Frontal cortex (tissue), 4 donors: Measurements from ENCODE around the gene SLC16A3. TPM values are rescaled to one million over a fixed set of nuclear protein-coding genes. Genes with fewer than 3 reads are reported as not detected.

Experiments
- DNase-seq, 2 donors: peaks; one replicate each; pipeline ENCODE4 v3.0.0; 2012; ENCODE audit warnings: low spot score in 2 of 2
- FAIRE-seq: peaks from 2 replicates; lab custom pipeline; 2012; peaks lifted over from hg19 to GRCh38; lab: Jason Lieb, UNC
- total RNA-seq: library from RNA; depleted of rRNA; stranded (reverse); fragments of >200 nt; gene quantifications from one replicate; pipeline ENCODE4 v1.2.3, GENCODE V29; 2014
- donor health status: control.
- donor health status: control.
- donor health status: control.

SLC16A3 gene
- total RNA-seq, 1 donor from 2014 or later: 2.0 TPM

GRCh38 chr17:82219753-82220709, 8.8 kb upstream of the SLC16A3 start:
- DNase-seq: no peak
- FAIRE-seq: no peak

- DNase-seq (no peak), FAIRE-seq (no peak)
These were observed 7.4 kb upstream of the SLC16A3 start for GRCh38 chr17:82221341-82221902.

GRCh38 chr17:82222816-82223215, 6.0 kb upstream of the SLC16A3 start:
- FAIRE-seq: no peak

GRCh38 chr17:82223517-82223916, 5.3 kb upstream of the SLC16A3 start:
- FAIRE-seq (no peak), DNase-seq (no peak)

More at GRCh38 chr17:82222816-82223215, 6.0 kb upstream of the SLC16A3 start:
- no peak for DNase-seq

- FAIRE-seq: no peak
- DNase-seq: no peak
These were observed 4.2 kb upstream of the SLC16A3 start for GRCh38 chr17:82224666-82225065.

GRCh38 chr17:82225368-82226029, 3.3 kb upstream of the SLC16A3 start:
- FAIRE-seq: no peak
- no peak for DNase-seq

GRCh38 chr17:82226146-82226808, 2.6 kb upstream of the SLC16A3 start:
- no peak for FAIRE-seq

GRCh38 chr17:82226809-82227628, 1.8 kb upstream of the SLC16A3 start:
- no peak for DNase-seq
- no peak for FAIRE-seq

More at GRCh38 chr17:82226146-82226808, 2.6 kb upstream of the SLC16A3 start:
- no peak for DNase-seq

GRCh38 chr17:82227629-82228277, 1.1 kb upstream of the SLC16A3 start:
- FAIRE-seq (no peak), DNase-seq (no peak)

- peak in 1 of 2 donors; percentile 35 for DNase-seq
These were observed 482 bp upstream of the SLC16A3 start for GRCh38 chr17:82228278-82228841.

GRCh38 chr17:82229698-82230608, 1.1 kb downstream of the SLC16A3 start:
- FAIRE-seq (no peak), DNase-seq (no peak)

More at GRCh38 chr17:82228278-82228841, 482 bp upstream of the SLC16A3 start:
- FAIRE-seq: no peak

GRCh38 chr17:82230609-82231311, 1.9 kb downstream of the SLC16A3 start:
- DNase-seq: peak; percentile 86 to 87
- no peak for FAIRE-seq

- FAIRE-seq (no peak), DNase-seq (no peak)
These were observed 2.4 kb downstream of the SLC16A3 start for GRCh38 chr17:82231312-82231561.

GRCh38 chr17:82231562-82232321, 2.9 kb downstream of the SLC16A3 start:
- no peak for FAIRE-seq
- peak in 1 of 2 donors; percentile 60 for DNase-seq

GRCh38 chr17:82232322-82232820, 3.5 kb downstream of the SLC16A3 start:
- DNase-seq (no peak), FAIRE-seq (no peak)
